GM12892 (cell line): ENCODE results near the gene GRN.

Experiments
- POLR2A ChIP-seq: IDR thresholded peaks from 2 replicates; pipeline ENCODE4 v1.6.1; 2011; ENCODE audit warnings: low read depth, low read length, control low read depth
- POLR2AphosphoS5 ChIP-seq: IDR thresholded peaks from 2 replicates; pipeline ENCODE4 v1.6.1; 2011; ENCODE audit warnings: low read depth, low read length, control low read depth

DNA sequence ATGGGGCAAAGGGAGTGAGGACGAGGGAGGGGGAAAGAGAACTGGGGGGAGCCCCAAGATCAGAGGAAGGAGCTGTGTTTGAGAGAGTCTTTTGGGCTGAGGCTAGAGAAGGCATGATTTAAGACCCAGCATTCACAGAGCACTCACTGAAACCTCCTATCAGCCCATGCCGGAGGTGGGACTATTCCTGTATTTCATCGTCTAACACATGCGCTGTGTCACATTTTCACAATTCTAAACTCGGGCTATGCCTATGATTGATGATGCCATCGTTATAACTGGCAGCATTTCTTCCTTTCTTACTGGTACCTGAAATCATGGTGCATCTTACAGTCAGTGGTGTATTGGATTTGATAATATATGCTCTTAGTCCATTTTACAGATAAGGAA lies 15.0 kb downstream of the GRN start:
- TF ChIP-seq POLR2AphosphoS5 (no peak), POLR2A (no peak)
